AG04449 (cell line): ENCODE measurements around the gene NCAM2.

Experiments used
- CTCF ChIA-PET: fragments of 350-600 bp; formaldehyde crosslinking; extraction: SDS; loops from one replicate; lab custom pipeline; 2021; ENCODE audit warnings: antibody characterized with exemption; lab: Yijun Ruan, JAX
- POLR2A ChIA-PET: fragments of 400-600, 350-600 bp; formaldehyde crosslinking; extraction: SDS; loops from one replicate; lab custom pipeline; 2020; ENCODE audit warnings: antibody characterized with exemption, inconsistent platforms; lab: Yijun Ruan, JAX
- DNase-seq: peaks from one replicate; pipeline ENCODE4 v3.0.0-alpha.2; 2010; ENCODE audit warnings: low read depth, low spot score
- H3K4me3 ChIP-seq: 2 replicates; pipeline ENCODE4 v1.5.1; 2011; ENCODE audit warnings: low read depth, mild to moderate bottlenecking, control low read depth, low read length
- CTCF ChIP-seq: IDR thresholded peaks from one replicate; pipeline ENCODE4 v1.5.1; 2011; ENCODE audit warnings: mild to moderate bottlenecking, moderate library complexity, low read length, control low read depth, inconsistent platforms; ENCODE audit not compliant: insufficient read depth; ENCODE audit errors: missing control alignments

The NCAM2 gene

GRCh38 chr21:21457077-21457476, 458.9 kb downstream of the NCAM2 start:
- DNase-seq = no peak
- ChIA-PET POLR2A (no interaction called here), CTCF (no interaction called here)
- no peak for TF ChIP-seq CTCF
- H3K4me3 ChIP-seq = no peak overlapping the region

- no peak for TF ChIP-seq CTCF
- ChIA-PET CTCF (no interaction called here), POLR2A (no interaction called here)
- H3K4me3 ChIP-seq = no peak overlapping the region
- DNase-seq = no peak
Measured at GRCh38 chr21:21458124-21458631, 460.0 kb downstream of the NCAM2 start.

DNA sequence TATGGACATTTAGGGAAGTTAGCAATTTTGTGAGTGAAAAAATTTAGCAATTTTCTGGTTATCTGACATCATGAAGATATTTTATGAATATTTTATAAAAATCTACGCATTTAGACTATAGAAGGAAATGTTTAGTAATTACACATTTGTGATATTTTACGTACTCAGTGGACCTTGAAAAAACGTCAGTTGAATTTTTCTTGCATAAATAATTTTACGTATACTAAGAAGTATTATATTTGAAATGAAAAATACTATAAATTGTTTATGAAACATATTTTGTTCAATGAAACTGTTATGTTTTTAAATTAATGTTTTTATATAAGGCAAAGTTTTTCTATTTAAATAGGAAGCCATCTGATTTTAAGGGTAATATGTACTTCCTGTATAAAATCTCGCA, 462.8 kb downstream of the NCAM2 start:
- ChIA-PET POLR2A (no interaction called here), CTCF (no interaction called here)
- no peak for TF ChIP-seq CTCF
- DNase-seq = no peak
- no peak overlapping the region for H3K4me3 ChIP-seq

DNA sequence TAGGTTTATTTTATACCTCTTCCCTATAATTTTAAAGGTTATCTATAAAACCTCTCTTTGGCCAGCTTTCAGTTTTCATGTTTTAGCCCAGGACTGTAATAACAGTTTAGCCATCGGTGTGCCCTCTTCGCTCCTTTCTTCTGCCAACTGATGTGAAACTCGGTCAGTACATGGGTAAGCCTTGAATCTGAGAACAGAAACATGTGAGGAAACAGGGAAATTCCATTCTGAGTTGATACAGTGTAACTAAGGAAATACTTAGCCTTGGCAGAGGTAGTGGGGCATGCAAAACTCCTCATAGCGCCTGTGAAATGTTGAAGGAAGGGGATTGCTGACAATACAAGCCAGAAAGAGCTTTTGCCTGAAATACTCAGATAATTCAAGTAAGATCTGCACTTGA, 465.2 kb downstream of the NCAM2 start:
- POLR2A ChIA-PET = no interaction called here
- DNase-seq = no peak
- CTCF ChIA-PET = interaction anchor here (0.9 kb wide), 1 partner anchor 29 kb away, joined by 3 read pairs; no protein-coding TSS in a partner anchor

GRCh38 chr21:21464684-21465083, 466.5 kb downstream of the NCAM2 start:
- no peak for TF ChIP-seq CTCF
- no peak for DNase-seq
- ChIA-PET CTCF (no interaction called here), POLR2A (no interaction called here)
- H3K4me3 ChIP-seq = no peak overlapping the region

More for the DNA sequence above, 465.2 kb downstream of the NCAM2 start:
- TF ChIP-seq CTCF = no peak
- H3K4me3 ChIP-seq = no peak overlapping the region

DNA sequence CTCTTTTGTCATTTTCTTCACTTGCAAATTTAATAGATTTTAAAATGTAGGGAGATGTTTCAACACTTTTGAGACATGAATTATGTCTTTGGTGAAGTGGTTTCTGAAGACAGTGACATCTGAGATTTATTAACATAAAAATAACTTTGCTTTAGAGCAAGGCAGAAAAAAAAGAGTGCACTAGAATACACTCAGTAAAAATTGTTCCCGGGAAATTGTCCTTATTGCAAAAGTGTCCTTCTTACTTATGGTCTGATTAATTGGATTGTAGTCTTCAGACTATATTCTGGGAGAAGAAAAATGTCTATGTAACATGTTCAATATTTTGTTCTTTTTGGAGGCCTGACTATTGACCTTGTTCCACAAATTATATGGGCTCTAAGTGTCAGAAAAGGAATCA, 468.5 kb downstream of the NCAM2 start:
- no peak for TF ChIP-seq CTCF
- ChIA-PET CTCF (no interaction called here), POLR2A (no interaction called here)
- no peak for DNase-seq
- no peak overlapping the region for H3K4me3 ChIP-seq
